ENCODE measurements around the gene RBFOX1. TPM values are rescaled to one million over a fixed set of nuclear protein-coding genes. Genes with fewer than 3 reads are reported as not detected.

The RBFOX1 gene
- total and polyA plus RNA-seq, 10 of the 15 experiments (the other 5 are each of a cell fraction or from before 2014, with no cell fraction given), result 0.87 TPM; not detected in 9

DNA sequence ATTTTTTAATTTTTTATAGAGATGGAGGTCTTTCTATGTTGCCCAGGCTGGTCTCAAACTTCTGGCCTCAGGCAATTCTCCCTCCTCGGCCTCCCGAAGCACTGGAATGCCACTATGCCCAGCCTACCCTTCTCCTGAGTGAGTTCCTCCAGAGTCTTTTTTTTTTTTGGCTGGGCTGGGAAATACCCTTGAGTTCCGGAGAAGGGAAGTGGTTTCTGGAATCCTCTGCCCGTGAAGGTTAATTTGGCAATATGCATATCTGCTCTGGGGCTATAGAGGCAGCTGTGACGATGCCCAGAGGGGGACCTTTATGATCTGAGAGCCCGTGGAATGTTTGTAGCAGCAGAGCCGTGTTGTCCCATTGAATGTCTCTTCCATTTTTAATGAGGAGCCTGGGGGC, 217.5 kb downstream of the RBFOX1 start (continued):
- TF ChIP-seq TBL1XR1 (IDR thresholded peaks at IDR 0.05; ENCODE audit: low read depth, low read length), result no peak
- no peak for TF ChIP-seq SPI1 (IDR thresholded peaks at IDR 0.05; ENCODE audit: borderline replicate concordance, insufficient read depth, low read depth, low read length)
- no peak for TF ChIP-seq CEBPB (IDR thresholded peaks at IDR 0.05; ENCODE audit: borderline replicate concordance in 1 of 2, low read depth in 2 of 2, low read length in 2 of 2)
- TF ChIP-seq, protein P1, sequence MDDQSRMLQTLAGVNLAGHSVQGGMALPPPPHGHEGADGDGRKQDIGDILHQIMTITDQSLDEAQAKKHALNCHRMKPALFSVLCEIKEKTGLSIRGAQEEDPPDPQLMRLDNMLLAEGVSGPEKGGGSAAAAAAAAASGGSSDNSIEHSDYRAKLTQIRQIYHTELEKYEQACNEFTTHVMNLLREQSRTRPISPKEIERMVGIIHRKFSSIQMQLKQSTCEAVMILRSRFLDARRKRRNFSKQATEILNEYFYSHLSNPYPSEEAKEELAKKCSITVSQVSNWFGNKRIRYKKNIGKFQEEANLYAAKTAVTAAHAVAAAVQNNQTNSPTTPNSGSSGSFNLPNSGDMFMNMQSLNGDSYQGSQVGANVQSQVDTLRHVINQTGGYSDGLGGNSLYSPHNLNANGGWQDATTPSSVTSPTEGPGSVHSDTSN (IDR thresholded peaks at IDR 0.05; ENCODE audit: insufficient replicate concordance, low read depth, low read length), result no peak
- TF ChIP-seq SIX5 (IDR thresholded peaks at IDR 0.05; ENCODE audit: low read depth, low read length, severe bottlenecking), result no peak
- TF ChIP-seq NFYB (IDR thresholded peaks at IDR 0.05; ENCODE audit: insufficient read depth, low read depth, low read length), result no peak
- no peak for TF ChIP-seq EZH2 (IDR thresholded peaks at IDR 0.05; ENCODE audit: borderline replicate concordance, control insufficient read depth, low read depth, low read length)

DNA sequence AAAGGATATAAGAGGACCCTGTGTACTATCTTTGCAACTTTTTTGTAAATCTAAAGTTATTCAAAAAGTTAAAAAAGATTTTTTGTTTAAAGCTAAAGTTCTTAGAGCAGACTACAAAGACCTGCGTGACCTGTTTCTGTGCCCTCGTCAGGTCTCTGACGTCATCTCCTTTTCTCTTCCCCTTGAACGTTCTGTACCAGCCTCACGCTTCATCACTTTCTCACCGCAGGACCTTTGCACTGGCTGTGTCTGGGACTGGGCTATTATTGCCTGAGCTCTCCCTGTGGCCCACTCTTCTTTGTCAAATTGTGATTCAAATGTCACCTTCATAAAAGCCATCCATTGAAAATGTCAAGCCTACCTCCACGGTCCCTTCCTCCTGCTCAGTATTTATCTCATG, 222.8 kb downstream of the RBFOX1 start:
- no peaks in the 10 kb centered on the region for H3K79me2 ChIP-seq (ENCODE audit: control insufficient read depth, insufficient read depth, low read length)
- H4K20me1 ChIP-seq (ENCODE audit: control insufficient read depth, insufficient read depth), result no peaks in the 10 kb centered on the region
- ChIA-PET RAD21 (ENCODE audit: unreplicated experiment) (no interaction called here), POLR2A (no interaction called here), SMC1A (ENCODE audit: uncharacterized antibody, unreplicated experiment) (no interaction called here), CTCF (interaction anchor here (0.6 kb wide), 1 partner anchor 494 kb away, joined by 5 read pairs; no protein-coding TSS in a partner anchor)
- no peak overlapping the region for H3K4me2 ChIP-seq (ENCODE audit: control insufficient read depth, insufficient read depth)
- H2AFZ ChIP-seq (ENCODE audit: control insufficient read depth, low read depth, low read length), result no peak overlapping the region
- H3K27ac ChIP-seq (ENCODE audit: control insufficient read depth, insufficient read depth), result no peak overlapping the region
- H3K36me3 ChIP-seq (ENCODE audit: control insufficient read depth in 2 of 2, insufficient read depth in 2 of 2, low read length in 1 of 2), result no peaks in the 10 kb centered on the region
- no peaks in the 10 kb centered on the region for H3K4me1 ChIP-seq (ENCODE audit: control insufficient read depth, insufficient read depth, low read length)
- in situ Hi-C loops (cut with MboI) (no loop called here), intact Hi-C loops (cut with micrococcal nuclease; ENCODE audit: unreplicated experiment) (no loop called here)
- no peak for TF ChIP-seq GABPA (IDR thresholded peaks at IDR 0.05; ENCODE audit: low read depth)
- TF ChIP-seq MYC (IDR thresholded peaks at IDR 0.05; ENCODE audit: insufficient read depth, insufficient read length, insufficient replicate concordance, low read length, severe bottlenecking), result no peak
- no peak for TF ChIP-seq SUPT20H (IDR thresholded peaks at IDR 0.05; ENCODE audit: borderline replicate concordance, control insufficient read depth, low read depth, low read length)
- TF ChIP-seq, protein P2, sequence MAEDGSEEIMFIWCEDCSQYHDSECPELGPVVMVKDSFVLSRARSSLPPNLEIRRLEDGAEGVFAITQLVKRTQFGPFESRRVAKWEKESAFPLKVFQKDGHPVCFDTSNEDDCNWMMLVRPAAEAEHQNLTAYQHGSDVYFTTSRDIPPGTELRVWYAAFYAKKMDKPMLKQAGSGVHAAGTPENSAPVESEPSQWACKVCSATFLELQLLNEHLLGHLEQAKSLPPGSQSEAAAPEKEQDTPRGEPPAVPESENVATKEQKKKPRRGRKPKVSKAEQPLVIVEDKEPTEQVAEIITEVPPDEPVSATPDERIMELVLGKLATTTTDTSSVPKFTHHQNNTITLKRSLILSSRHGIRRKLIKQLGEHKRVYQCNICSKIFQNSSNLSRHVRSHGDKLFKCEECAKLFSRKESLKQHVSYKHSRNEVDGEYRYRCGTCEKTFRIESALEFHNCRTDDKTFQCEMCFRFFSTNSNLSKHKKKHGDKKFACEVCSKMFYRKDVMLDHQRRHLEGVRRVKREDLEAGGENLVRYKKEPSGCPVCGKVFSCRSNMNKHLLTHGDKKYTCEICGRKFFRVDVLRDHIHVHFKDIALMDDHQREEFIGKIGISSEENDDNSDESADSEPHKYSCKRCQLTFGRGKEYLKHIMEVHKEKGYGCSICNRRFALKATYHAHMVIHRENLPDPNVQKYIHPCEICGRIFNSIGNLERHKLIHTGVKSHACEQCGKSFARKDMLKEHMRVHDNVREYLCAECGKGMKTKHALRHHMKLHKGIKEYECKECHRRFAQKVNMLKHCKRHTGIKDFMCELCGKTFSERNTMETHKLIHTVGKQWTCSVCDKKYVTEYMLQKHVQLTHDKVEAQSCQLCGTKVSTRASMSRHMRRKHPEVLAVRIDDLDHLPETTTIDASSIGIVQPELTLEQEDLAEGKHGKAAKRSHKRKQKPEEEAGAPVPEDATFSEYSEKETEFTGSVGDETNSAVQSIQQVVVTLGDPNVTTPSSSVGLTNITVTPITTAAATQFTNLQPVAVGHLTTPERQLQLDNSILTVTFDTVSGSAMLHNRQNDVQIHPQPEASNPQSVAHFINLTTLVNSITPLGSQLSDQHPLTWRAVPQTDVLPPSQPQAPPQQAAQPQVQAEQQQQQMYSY (CRISPR knock-in tag; IDR thresholded peaks at IDR 0.05), result no peak
- TF ChIP-seq MTA3 (IDR thresholded peaks at IDR 0.05; ENCODE audit: borderline replicate concordance, low read length), result no peak
- no peak for TF ChIP-seq KAT2A (conservative IDR thresholded peaks at IDR 0.05; ENCODE audit: control insufficient read depth, low read depth, low read length)
- no peak for TF ChIP-seq NR2C1 (IDR thresholded peaks at IDR 0.05)
- no peak overlapping the region for H3K9ac ChIP-seq (ENCODE audit: control insufficient read depth, insufficient read depth, low read length)
- WGBS (ENCODE audit: insufficient coverage, insufficient replicate concordance, low lambda C conversion rate, missing lambda C conversion rate), result 51% methylated on average over 7 of the region's 7 CpGs
- no peak overlapping the region for H3K4me3 ChIP-seq
- ATAC-seq, result no peak
- no TSS peak for BruUV-seq (replicated peaks)
- no peaks in the 10 kb centered on the region for H3K27me3 ChIP-seq (replicated peaks in 1 of 2; ENCODE audit: control insufficient read depth in 2 of 2, insufficient read depth in 2 of 2, low read length in 1 of 2)
- FAIRE-seq, result no peak
- no peaks in the 10 kb centered on the region for H3K9me3 ChIP-seq (replicated peaks; ENCODE audit: control insufficient read depth, insufficient read depth, low read length)
- DNase-seq (ENCODE audit: low read depth, low spot score), result no peak

Measured in GM12878 (cell line).